Right ventricle myocardium superior (tissue), 1 donor: ENCODE data around the gene SCYL2. TPM values are rescaled to one million over a fixed set of nuclear protein-coding genes. Genes with fewer than 3 reads are reported as not detected.

Experiments used
- total RNA-seq: library from RNA; stranded (reverse); fragmentation: NEBNext Ultra II Directional; extraction: Animal tissue kit (Norgen Biotek cat#: 25700); gene quantifications from one replicate; pipeline ENCODE4 v1.2.1, GENCODE V29; 2021
- donor health status: DM: no; HTN: yes; CAD: no; lungs with severe emphysema.

The SCYL2 gene
- total RNA-seq, 1 donor from 2014 or later, result 24.7 TPM

Other genes starting within 250 kb of the SCYL2 start
- gene BLTP3B, start 124.3 kb upstream of the SCYL2 start, total RNA-seq, result 9.3 TPM
- gene ACTR6, start 66.4 kb upstream of the SCYL2 start, total RNA-seq, result 18.7 TPM
- 0.32 TPM for gene DEPDC4, start 98 bp upstream of the SCYL2 start, total RNA-seq
- not detected for gene SLC17A8, start 89.9 kb downstream of the SCYL2 start, total RNA-seq
- gene NR1H4, start 206.7 kb downstream of the SCYL2 start, total RNA-seq, result not detected